Caco-2 (cell line): ENCODE measurements around the gene RNF214. TPM values are rescaled to one million over a fixed set of nuclear protein-coding genes. Genes with fewer than 3 reads are reported as not detected.
A peak's percentile ranks its signal among the peaks of the same experiment; 100 is the strongest.

Experiments used
- BruUV-seq: library from RNA; stranded (reverse); fragments of 400-500 nt; replicated peaks from 2 replicates; lab custom pipeline; 2021; lab: Mats Ljungman, UMichigan
- CTCF ChIA-PET: fragments of 300-600 bp; sonication (Branson Sonifier 250); formaldehyde crosslinking; loops from one replicate; lab custom pipeline; 2022; ENCODE audit warnings: antibody characterized with exemption; lab: Charles Lee
- POLR2A ChIA-PET: fragments of 300-600 bp; sonication (Branson Sonifier 250); formaldehyde crosslinking; loops from one replicate; lab custom pipeline; 2022; ENCODE audit warnings: antibody characterized with exemption; lab: Charles Lee
- DNase-seq, 2 experiments: peaks; one replicate each; pipeline versions ENCODE4 v3.0.0 to v3.0.0-alpha.2; 2020 to 2022
- H3K27me3 ChIP-seq: replicated peaks from 2 replicates; pipeline ENCODE4 v1.6.0; 2011; ENCODE audit warnings: low read length; ENCODE audit not compliant: control insufficient read depth, insufficient read depth
- H3K36me3 ChIP-seq: 2 replicates; pipeline ENCODE4 v1.5.1; 2011; ENCODE audit warnings: low read length; ENCODE audit not compliant: control insufficient read depth, insufficient read depth
- H3K4me1 ChIP-seq: fragments of 250-450 bp; sonication (Bioruptor Pico); 2 replicates; pipeline ENCODE4 v1.5.1; 2020; ENCODE audit warnings: mild to moderate bottlenecking
- H3K4me3 ChIP-seq: 2 replicates; pipeline ENCODE4 v1.5.1; 2011; ENCODE audit warnings: low read depth, mild to moderate bottlenecking, control low read depth, low read length
- H3K9me3 ChIP-seq: fragments of 250-450 bp; sonication (Bioruptor Pico); 2 replicates; pipeline ENCODE4 v1.5.1; 2020; ENCODE audit warnings: mild to moderate bottlenecking, moderate library complexity
- H3K27ac Mint-ChIP-seq: one replicate; pipeline ENCODE4 v1.8.0; 2022; ENCODE audit warnings: mixed read lengths; ENCODE audit not compliant: unreplicated experiment
- H3K27me3 Mint-ChIP-seq: one replicate; pipeline ENCODE4 v1.8.0; 2022; ENCODE audit warnings: mixed read lengths; ENCODE audit not compliant: insufficient read depth, unreplicated experiment
- H3K36me3 Mint-ChIP-seq: one replicate; pipeline ENCODE4 v1.8.0; 2022; ENCODE audit warnings: mild to moderate bottlenecking, mixed read lengths; ENCODE audit not compliant: insufficient read depth, unreplicated experiment
- H3K4me1 Mint-ChIP-seq: one replicate; pipeline ENCODE4 v1.8.0; 2022; ENCODE audit warnings: low read depth, mixed read lengths; ENCODE audit not compliant: unreplicated experiment
- H3K4me3 Mint-ChIP-seq: one replicate; pipeline ENCODE4 v1.8.0; 2022; ENCODE audit warnings: mild to moderate bottlenecking, moderate library complexity, mixed read lengths; ENCODE audit not compliant: unreplicated experiment
- H3K9me3 Mint-ChIP-seq: one replicate; pipeline ENCODE4 v1.8.0; 2022; ENCODE audit warnings: mixed read lengths; ENCODE audit not compliant: unreplicated experiment
- intact Hi-C: fragments of 100-400 bp; cut with micrococcal nuclease; formaldehyde crosslinking; loops from one replicate; pipeline ENCODE4 v1.10.0; 2022; ENCODE audit not compliant: unreplicated experiment
- total RNA-seq: library from RNA; stranded (reverse); gene quantifications from 2 replicates; pipeline ENCODE4 v1.2.3, GENCODE V29; 2022
- TF ChIP-seq, protein P1 (sequence below), 2 experiments: fragments of 200-600 bp in 1 of 2; IDR thresholded peaks; 1 replicate in 1 of 2; 2 replicates in 1 of 2; pipeline versions ENCODE4 v1.5.1 to v1.8.0; 2011 to 2022; ENCODE audit warnings: antibody characterized with exemption in 1 of 2, control low read depth in 1 of 2, inconsistent platforms in 1 of 2, low read depth in 1 of 2, low read length in 1 of 2, mild to moderate bottlenecking in 1 of 2, moderate library complexity in 1 of 2; ENCODE audit not compliant: insufficient read depth in 1 of 2, severe bottlenecking in 1 of 2, unreplicated experiment in 1 of 2

RNF214 gene
- total RNA-seq, 1 experiment from 2014 or later: 55.8 TPM

DNA sequence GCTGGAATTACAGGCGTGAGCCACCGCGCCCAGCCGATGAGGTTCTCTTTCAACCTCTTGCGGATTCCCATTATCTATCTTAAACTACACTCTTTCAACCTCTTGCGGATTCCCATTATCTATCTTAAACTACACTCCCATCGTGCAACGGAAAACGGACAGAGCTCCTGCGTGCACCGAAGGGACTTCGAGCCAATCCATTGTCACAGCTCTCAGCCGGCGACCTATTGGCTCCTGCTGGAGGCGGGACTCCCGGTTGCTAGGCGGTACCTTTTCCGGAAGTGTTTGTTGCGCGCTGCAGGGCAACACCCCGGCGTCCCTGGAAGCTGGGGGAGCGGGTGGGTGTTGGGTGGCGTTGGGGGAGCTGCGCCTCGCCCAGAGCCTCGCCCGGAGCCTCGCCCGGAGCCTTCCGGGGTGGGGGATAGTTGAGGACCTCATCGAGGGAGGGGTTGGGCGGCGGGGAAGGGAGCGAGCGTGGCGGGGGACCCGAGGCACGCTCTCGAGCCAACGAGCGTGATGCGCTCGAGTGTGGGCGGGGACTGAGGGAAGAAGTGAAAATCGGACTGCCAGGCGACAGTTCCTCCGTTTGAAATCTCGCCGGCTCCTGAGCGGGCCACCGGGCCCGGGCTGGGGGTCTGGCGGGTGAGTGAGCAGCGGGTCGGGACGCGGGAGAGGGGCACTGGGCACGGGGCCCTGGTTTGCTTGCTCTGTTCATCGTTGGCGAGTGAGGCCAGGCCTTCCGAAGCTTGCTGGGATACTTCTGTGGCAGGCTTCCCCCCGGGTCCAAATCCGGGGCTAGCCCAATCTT lies 95.3 kb downstream of the RNF214 start, which contains the start of gene CEP164:
Gene CEP164, plus strand, starts transcription at position 288 of the 808 bp plus-strand sequence. CDS start 10,733 bp downstream, outside the sequence.
- BruUV-seq: no TSS peak
- peak; percentile 99 for DNase-seq
- Mint-ChIP-seq H3K36me3 (peaks cover 6% of the 10 kb centered on the region), H3K9me3 (peaks cover 8% of the 10 kb centered on the region), H3K27ac (no peak within 1 kb of the TSS), H3K4me3 (no peak within 1 kb of the TSS), H3K27me3 (no peaks in the 10 kb centered on the region), H3K4me1 (peaks cover 7% of the 10 kb centered on the region)
- POLR2A ChIA-PET: interaction anchor here (0.5 to 1.4 kb wide), 13 partner anchors 8 to 1740 kb away, joined by 3 to 11 read pairs (median 4); partner anchors contain the start of genes BACE1, PAFAH1B2, PCSK7 and RNF214
- intact Hi-C loops: loop anchor here (1.0 kb wide), 1 partner anchor 11 kb away; the partner anchor contains the start of gene BACE1
- CTCF ChIA-PET: interaction anchor here (0.6 to 1.5 kb wide), 11 partner anchors 11 to 613 kb away, joined by 3 to 9 read pairs (median 5); partner anchors contain the start of genes BACE1, PCSK7 and RNF214
- Histone ChIP-seq H3K27me3 (no peaks in the 10 kb centered on the region), H3K9me3 (no peaks in the 10 kb centered on the region), H3K4me3 (peak within 1 kb of the TSS; percentile 58), H3K4me1 (0 out of 2 replicates have a peak, but pooled peaks cover 7% of the 10 kb centered on the region), H3K36me3 (no peaks in the 10 kb centered on the region)
- TF ChIP-seq, protein P1, sequence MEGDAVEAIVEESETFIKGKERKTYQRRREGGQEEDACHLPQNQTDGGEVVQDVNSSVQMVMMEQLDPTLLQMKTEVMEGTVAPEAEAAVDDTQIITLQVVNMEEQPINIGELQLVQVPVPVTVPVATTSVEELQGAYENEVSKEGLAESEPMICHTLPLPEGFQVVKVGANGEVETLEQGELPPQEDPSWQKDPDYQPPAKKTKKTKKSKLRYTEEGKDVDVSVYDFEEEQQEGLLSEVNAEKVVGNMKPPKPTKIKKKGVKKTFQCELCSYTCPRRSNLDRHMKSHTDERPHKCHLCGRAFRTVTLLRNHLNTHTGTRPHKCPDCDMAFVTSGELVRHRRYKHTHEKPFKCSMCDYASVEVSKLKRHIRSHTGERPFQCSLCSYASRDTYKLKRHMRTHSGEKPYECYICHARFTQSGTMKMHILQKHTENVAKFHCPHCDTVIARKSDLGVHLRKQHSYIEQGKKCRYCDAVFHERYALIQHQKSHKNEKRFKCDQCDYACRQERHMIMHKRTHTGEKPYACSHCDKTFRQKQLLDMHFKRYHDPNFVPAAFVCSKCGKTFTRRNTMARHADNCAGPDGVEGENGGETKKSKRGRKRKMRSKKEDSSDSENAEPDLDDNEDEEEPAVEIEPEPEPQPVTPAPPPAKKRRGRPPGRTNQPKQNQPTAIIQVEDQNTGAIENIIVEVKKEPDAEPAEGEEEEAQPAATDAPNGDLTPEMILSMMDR (IDR thresholded peaks at IDR 0.05; ENCODE audit: insufficient read depth in 1 of 2, low read depth in 1 of 2, low read length in 1 of 2, severe bottlenecking in 1 of 2, unreplicated experiment in 1 of 2): no peak

DNA sequence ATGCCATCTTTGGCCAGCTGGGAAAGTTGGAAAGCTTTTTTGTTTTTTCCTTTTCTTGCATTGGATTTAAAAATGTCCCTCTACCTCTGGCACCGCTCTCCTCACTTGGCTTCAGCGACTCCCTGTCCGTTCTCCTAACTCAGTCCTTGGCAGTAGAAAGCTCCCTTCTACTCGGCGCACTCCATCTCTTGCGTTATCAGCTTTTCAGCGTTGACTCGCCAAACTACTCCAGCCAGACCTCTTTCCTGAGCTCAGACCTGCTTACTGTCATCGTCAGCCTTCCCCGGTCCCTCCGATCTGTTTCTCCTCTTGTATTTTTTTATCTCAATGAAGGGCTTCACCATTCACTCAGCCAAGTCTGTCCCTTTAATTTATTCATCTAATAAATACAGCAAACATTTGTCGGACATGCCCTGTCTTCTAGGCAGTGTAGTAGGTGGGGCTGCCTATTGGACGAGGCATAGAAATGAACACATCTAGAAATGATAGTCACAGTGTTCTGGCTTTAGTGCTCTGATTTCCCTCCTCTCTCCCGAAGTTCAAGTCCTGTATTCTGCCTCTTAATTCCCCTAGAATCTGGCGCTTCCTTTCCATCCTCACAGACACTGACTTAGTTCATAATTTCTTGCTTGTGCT lies 96.0 kb downstream of the RNF214 start:
- Histone ChIP-seq H3K27me3 (no peaks in the 10 kb centered on the region), H3K9me3 (no peaks in the 10 kb centered on the region), H3K4me1 (0 out of 2 replicates have a peak, but pooled peaks cover 7% of the 10 kb centered on the region), H3K36me3 (no peaks in the 10 kb centered on the region), H3K4me3 (peak overlapping the region; percentile 58)
- Mint-ChIP-seq H3K27ac (no peak overlapping the region), H3K4me1 (peaks cover 7% of the 10 kb centered on the region), H3K9me3 (peaks cover under 1% of the 10 kb centered on the region), H3K4me3 (no peak overlapping the region), H3K27me3 (no peaks in the 10 kb centered on the region), H3K36me3 (no peaks in the 10 kb centered on the region)
- TF ChIP-seq, protein P1 (IDR thresholded peaks at IDR 0.05; ENCODE audit: insufficient read depth in 1 of 2, low read depth in 1 of 2, low read length in 1 of 2, severe bottlenecking in 1 of 2, unreplicated experiment in 1 of 2): no peak
- peak in 1 of 2 experiments; percentile 49 for DNase-seq
- POLR2A ChIA-PET: interaction anchor here (1.1 to 1.4 kb wide), 5 partner anchors 27 to 1740 kb away, joined by 3 to 11 read pairs (median 4); partner anchors contain the start of genes PAFAH1B2, PCSK7, RNF214 and VPS11
- TSS peak; percentile 46 for BruUV-seq
- intact Hi-C loops: no loop called here
- CTCF ChIA-PET: interaction anchor here (1.4 to 1.5 kb wide), 5 partner anchors 13 to 489 kb away, joined by 3 to 9 read pairs (median 6); partner anchors contain the start of genes BACE1, PCSK7 and RNF214

DNA sequence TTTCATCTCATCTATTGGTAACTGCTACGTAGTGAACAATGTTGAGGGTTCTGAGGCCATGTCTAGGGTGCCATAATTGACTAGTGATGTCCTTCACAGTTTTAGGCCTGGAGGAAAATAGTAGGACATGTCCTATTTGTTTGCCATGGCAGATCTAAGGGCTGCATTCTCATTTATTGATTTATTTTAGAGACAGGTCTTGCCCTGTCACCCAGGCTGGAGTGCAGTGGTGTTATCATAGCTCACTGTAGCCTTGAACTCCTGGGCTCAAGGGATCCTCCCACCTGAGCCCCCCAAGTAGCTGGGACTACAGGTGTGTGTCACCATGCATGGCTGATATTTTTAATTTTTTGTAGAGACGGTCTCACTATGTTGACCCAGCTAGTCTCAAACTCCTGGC lies 100.4 kb downstream of the RNF214 start:
- H3K27ac Mint-ChIP-seq: no peak overlapping the region
- DNase-seq: no peak
- no peaks in the 10 kb centered on the region for H3K27me3 Mint-ChIP-seq
- CTCF ChIA-PET: interaction anchor here (0.9 kb wide), 1 partner anchor 106 kb away, joined by 3 read pairs; no protein-coding TSS in a partner anchor
- 0 out of 2 replicates have a peak, but pooled peaks cover 7% of the 10 kb centered on the region for H3K4me1 ChIP-seq
- no peaks in the 10 kb centered on the region for H3K9me3 Mint-ChIP-seq
- BruUV-seq: no TSS peak
- H3K4me3 Mint-ChIP-seq: no peak overlapping the region
- H3K27me3 ChIP-seq: no peaks in the 10 kb centered on the region
- no peaks in the 10 kb centered on the region for H3K9me3 ChIP-seq
- no peak overlapping the region for H3K4me3 ChIP-seq
- H3K36me3 Mint-ChIP-seq: no peaks in the 10 kb centered on the region
- intact Hi-C loops: no loop called here
- POLR2A ChIA-PET: no interaction called here
- TF ChIP-seq, protein P1 (IDR thresholded peaks at IDR 0.05; ENCODE audit: insufficient read depth in 1 of 2, low read depth in 1 of 2, low read length in 1 of 2, severe bottlenecking in 1 of 2, unreplicated experiment in 1 of 2): no peak
- no peaks in the 10 kb centered on the region for H3K36me3 ChIP-seq
- peaks cover 7% of the 10 kb centered on the region for H3K4me1 Mint-ChIP-seq
